GM13977 (cell line): ENCODE results near the gene PET100.

ENCODE experiments used
- DNase-seq: peaks from one replicate; pipeline ENCODE4 v3.0.0; 2012; ENCODE audit warnings: low spot score
- in situ Hi-C: fragments of 300-500 bp; cut with MboI; formaldehyde crosslinking; loops from one replicate; pipeline ENCODE4 v1.12.0; 2022; ENCODE audit warnings: low sequenced_read_pairs, low pct_unique_long_range_greater_than_20kb, mixed read lengths, inconsistent platforms; ENCODE audit not compliant: unreplicated experiment
- TF ChIP-seq, protein P1 (sequence below): IDR thresholded peaks from 2 replicates; pipeline ENCODE4 v1.5.1; 2012; ENCODE audit warnings: mild to moderate bottlenecking, control low read depth; ENCODE audit not compliant: insufficient read depth; ENCODE audit errors: extremely low read depth, missing control alignments

Gene PET100

DNA sequence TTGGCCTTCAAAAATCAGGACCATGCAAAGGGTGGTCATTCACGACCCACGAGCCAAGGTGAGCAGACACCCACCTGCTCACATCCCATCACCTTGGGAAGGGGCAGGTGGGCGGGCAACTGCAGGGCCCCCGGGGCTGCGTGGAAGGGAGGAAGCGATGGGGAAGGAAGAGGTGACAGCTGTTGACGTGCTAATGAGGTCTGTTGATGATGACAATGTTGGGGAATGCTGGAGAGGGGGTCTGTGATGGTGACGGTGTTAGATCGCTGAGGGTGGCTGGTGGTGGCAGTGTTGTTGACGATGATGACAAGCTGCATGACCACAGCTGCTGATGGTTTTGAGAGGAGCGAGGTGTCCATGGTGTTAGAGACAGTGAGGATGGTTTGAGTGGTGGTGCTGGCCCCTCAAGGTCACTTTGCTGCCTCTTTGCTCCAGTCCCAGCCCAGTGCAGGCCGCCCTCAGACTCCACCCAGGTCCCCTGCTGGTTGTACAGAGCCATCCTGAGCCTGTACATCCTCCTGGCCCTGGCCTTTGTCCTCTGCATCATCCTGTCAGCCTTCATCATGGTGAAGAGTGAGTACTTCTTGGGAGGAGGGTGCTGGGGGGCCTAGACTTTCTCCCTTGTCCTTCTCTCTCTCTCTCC, 48.2 kb downstream of the PET100 start:
- DNase-seq = no peak
- in situ Hi-C loops = no loop called here
- TF ChIP-seq, protein P1, sequence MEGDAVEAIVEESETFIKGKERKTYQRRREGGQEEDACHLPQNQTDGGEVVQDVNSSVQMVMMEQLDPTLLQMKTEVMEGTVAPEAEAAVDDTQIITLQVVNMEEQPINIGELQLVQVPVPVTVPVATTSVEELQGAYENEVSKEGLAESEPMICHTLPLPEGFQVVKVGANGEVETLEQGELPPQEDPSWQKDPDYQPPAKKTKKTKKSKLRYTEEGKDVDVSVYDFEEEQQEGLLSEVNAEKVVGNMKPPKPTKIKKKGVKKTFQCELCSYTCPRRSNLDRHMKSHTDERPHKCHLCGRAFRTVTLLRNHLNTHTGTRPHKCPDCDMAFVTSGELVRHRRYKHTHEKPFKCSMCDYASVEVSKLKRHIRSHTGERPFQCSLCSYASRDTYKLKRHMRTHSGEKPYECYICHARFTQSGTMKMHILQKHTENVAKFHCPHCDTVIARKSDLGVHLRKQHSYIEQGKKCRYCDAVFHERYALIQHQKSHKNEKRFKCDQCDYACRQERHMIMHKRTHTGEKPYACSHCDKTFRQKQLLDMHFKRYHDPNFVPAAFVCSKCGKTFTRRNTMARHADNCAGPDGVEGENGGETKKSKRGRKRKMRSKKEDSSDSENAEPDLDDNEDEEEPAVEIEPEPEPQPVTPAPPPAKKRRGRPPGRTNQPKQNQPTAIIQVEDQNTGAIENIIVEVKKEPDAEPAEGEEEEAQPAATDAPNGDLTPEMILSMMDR = no peak

DNA sequence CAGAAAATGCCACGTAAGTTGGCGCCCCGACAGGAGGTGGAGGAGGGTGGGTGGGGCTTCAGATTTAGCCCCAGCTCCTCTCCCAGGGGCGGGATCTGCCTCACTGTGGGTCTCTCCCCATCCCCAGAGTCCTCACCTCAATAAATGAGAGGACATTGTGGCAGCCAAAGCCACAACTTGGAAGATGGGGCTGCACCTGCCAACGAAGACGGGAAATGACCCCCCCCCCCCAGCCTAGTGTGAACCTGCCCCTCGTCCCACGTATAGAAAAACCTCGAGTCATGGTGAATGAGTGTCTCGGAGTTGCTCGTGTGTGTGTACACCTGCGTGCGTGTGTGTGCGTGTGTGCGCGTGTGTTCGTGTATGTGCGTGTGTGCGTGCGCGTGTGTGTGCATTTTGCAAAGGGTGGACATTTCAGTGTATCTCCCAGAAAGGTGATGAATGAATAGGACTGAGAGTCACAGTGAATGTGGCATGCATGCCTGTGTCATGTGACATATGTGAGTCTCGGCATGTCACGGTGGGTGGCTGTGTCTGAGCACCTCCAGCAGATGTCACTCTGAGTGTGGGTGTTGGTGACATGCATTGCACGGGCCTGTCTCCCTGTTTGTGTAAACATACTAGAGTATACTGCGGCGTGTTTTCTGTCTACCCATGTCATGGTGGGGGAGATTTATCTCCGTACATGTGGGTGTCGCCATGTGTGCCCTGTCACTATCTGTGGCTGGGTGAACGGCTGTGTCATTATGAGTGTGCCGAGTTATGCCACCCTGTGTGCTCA, 49.6 kb downstream of the PET100 start:
- DNase-seq = peak; percentile 81
- TF ChIP-seq, protein P1 = peak; percentile 76
- in situ Hi-C loops = no loop called here

DNA sequence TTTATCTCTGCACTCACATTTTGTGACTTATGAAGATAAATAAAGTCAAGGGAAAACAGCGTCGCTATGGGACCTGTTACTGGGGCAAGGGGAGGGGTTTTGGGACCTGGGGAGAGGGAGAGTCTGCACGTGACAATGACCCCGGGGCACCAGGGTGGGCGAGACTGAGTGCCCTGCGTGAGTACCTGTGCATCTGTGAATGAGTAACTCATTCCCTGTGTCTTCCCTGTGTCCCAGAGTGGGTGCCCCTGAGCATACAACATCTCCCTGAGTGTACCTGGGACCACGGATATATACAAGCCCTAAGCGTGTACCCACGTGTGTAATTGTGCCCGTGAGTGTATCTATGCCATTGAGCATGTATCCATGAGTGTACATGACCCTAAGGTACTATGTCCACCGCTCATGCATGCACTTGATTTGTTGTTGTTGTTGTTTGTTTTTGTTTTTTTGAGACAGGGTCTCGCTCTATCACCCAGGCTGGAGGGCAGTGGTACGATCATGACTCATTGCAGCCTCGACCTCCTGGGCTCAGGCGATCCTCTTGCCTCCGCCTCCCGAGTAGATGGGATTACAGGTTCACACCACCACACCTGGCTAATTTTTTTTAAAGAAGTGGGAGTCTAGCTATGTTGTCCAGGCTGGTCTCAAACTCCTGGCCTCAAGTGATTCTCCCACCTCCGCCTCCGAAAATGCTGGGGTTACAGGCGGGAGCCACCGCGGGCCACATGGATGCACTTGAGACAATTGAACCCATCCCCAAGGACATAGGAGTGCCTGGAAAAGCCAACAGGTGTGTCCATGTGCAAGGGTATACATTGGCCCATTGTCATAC, 50.4 kb downstream of the PET100 start:
- DNase-seq = no peak
- in situ Hi-C loops = no loop called here
- TF ChIP-seq, protein P1 = no peak

DNA sequence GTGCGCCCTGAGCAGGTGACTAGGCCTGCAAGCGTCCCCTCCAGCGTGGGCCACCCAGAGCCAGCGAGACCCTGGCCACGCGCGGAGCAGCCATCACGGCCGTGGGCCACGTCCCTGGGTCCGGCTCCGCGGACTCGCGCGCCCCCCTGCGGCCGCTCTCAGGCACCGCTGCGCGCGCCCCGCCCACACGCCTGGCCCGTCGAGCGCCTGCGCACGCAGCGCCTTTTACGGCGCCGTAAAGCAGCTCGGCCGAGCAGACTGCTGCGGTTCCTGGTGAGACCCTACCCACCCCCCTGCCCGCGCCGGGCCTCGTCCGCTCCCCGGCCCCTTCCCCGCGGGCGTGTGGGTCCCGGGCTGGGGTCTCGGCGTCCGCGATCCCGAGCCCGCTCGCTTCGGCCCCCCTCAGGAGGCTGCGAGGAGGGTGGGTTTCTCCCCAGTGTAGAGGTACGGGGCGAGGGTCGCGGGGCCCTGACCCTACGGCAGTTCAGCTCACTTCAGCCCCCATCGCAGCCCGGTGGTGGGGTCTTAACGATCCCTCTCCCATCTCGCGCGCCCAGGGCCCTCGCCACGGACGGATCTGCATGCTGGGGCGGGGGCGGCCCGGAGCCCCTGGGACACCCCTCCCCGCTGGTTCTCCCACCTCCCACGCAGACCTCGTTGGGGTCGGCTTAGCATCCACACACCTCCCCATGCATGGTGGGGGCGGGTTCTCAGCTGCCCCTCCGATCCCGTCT, 51.2 kb downstream of the PET100 start, which contains the start of gene TRAPPC5:
TSS of gene TRAPPC5 (plus strand) at position 228 of the 734 bp plus-strand sequence. CDS start 1,421 bp downstream, outside the sequence.
- DNase-seq = peak; percentile 94
- TF ChIP-seq, protein P1 = peak; percentile 99
- in situ Hi-C loops = no loop called here
